K562 (cell line): ENCODE measurements around the gene SIGLEC11. TPM values are rescaled to one million over a fixed set of nuclear protein-coding genes. Genes with fewer than 3 reads are reported as not detected.

ENCODE experiments used
- ATAC-seq: fragments of 200-7000 bp; cut with Tn5 transposase; 3 replicates; pipeline ENCODE4 v1.9.1; 2020; ENCODE audit warnings: moderate library complexity
- BruUV-seq: library from RNA; stranded (reverse); fragments of 400-500 nt; replicated peaks from 2 replicates; lab custom pipeline; 2021; lab: Mats Ljungman, UMichigan
- CTCF ChIA-PET: fragments of 300-600 bp; formaldehyde crosslinking; extraction: SDS; loops from one replicate; lab custom pipeline; 2021; ENCODE audit warnings: low intra/inter-chr PET ratio; lab: Yijun Ruan, JAX
- POLR2A ChIA-PET: fragments of 300-600, 350-650 bp; sonication (Branson Sonifier 250); formaldehyde crosslinking; extraction: SDS; loops from one replicate; lab custom pipeline; 2021; ENCODE audit warnings: antibody characterized with exemption, inconsistent platforms; lab: Yijun Ruan, JAX
- DNase-seq, 4 experiments: peaks; one replicate each; pipeline versions ENCODE4 v3.0.0 to v3.0.0-alpha.2; 2011 to 2018; ENCODE audit warnings: low spot score in 3 of 4, mixed read lengths in 3 of 4; ENCODE audit errors: extremely low read depth in 1 of 4
- FAIRE-seq: peaks from 2 replicates; lab custom pipeline; 2011; peaks lifted over from hg19 to GRCh38; lab: Jason Lieb, UNC
- H2AFZ ChIP-seq: 2 replicates; pipeline ENCODE4 v1.6.0; 2011; ENCODE audit warnings: low read depth, low read length, control low read depth, inconsistent platforms
- H3K27ac ChIP-seq: fragments of 200-600 bp; 3 replicates; pipeline ENCODE4 v1.8.0; 2011; ENCODE audit warnings: low read depth, mild to moderate bottlenecking, control low read depth, inconsistent platforms, low read length, moderate library complexity, mixed read lengths; ENCODE audit errors: extremely low read depth
- H3K27me3 ChIP-seq, 2 experiments: fragments of 300-600 bp in 1 of 2; 2 replicates in 1 of 2; 3 replicates in 1 of 2; pipeline versions ENCODE4 v1.6.0 to v1.8.0; 2011; ENCODE audit warnings: inconsistent platforms in 2 of 2, low read length in 2 of 2, mild to moderate bottlenecking in 1 of 2, mixed read lengths in 1 of 2, moderate library complexity in 1 of 2; ENCODE audit not compliant: control insufficient read depth in 2 of 2, insufficient read depth in 2 of 2
- H3K36me3 ChIP-seq: fragments of 300-600 bp; 3 replicates; pipeline ENCODE4 v1.8.0; 2011; ENCODE audit warnings: mild to moderate bottlenecking, low read length, inconsistent platforms; ENCODE audit not compliant: control insufficient read depth, insufficient read depth
- H3K4me1 ChIP-seq, 2 experiments: fragments of 200-600 bp in 1 of 2; replicated peaks in 1 of 2; 2 replicates in 1 of 2; 3 replicates in 1 of 2; pipeline versions ENCODE4 v1.5.1 to v1.8.0; 2011; ENCODE audit warnings: inconsistent platforms in 2 of 2, low read length in 2 of 2, mild to moderate bottlenecking in 1 of 2, mixed read lengths in 1 of 2, moderate library complexity in 1 of 2; ENCODE audit not compliant: control insufficient read depth in 2 of 2, insufficient read depth in 2 of 2
- H3K4me2 ChIP-seq: 2 replicates; pipeline ENCODE4 v1.6.1; 2011; ENCODE audit warnings: low read length, control low read depth, inconsistent platforms, mixed read lengths; ENCODE audit not compliant: insufficient read depth
- H3K4me3 ChIP-seq: fragments of 200-600 bp; sonication (generic), shearing (Covaris generic); 2 replicates; pipeline ENCODE4 v1.5.1; 2016; ENCODE audit warnings: control low read depth, inconsistent platforms
- H3K79me2 ChIP-seq: fragments of 200-600 bp; 3 replicates; pipeline ENCODE4 v1.8.0; 2011; ENCODE audit warnings: low read length, inconsistent platforms; ENCODE audit not compliant: control insufficient read depth, insufficient read depth
- H3K9ac ChIP-seq, 2 experiments: 2 replicates each; pipeline versions ENCODE4 v1.6.0 to v1.6.1; 2011; ENCODE audit warnings: low read depth in 2 of 2, low read length in 2 of 2, control low read depth in 1 of 2, inconsistent platforms in 1 of 2, mild to moderate bottlenecking in 1 of 2, mixed read lengths in 1 of 2; ENCODE audit not compliant: insufficient read depth in 1 of 2
- H3K9me1 ChIP-seq: one replicate; pipeline ENCODE4 v1.6.0; 2011; ENCODE audit warnings: inconsistent platforms, mild to moderate bottlenecking, low read length, moderate library complexity; ENCODE audit not compliant: control insufficient read depth, insufficient read depth
- H3K9me3 ChIP-seq: replicated peaks from 2 replicates; pipeline ENCODE4 v1.5.1; 2011; ENCODE audit warnings: low read depth, low read length, inconsistent platforms; ENCODE audit not compliant: control insufficient read depth, insufficient read depth
- H4K20me1 ChIP-seq: replicated peaks from 2 replicates; pipeline ENCODE4 v1.6.1; 2011; ENCODE audit warnings: low read length, inconsistent platforms, mixed read lengths; ENCODE audit not compliant: control insufficient read depth, insufficient read depth
- CTCF ChIP-seq, 3 experiments: IDR thresholded peaks in 2 of 3; conservative IDR thresholded peaks in 1 of 3; 2 replicates each; pipeline ENCODE4 v1.5.1; 2011 to 2012; ENCODE audit warnings: low read length in 3 of 3, mild to moderate bottlenecking in 3 of 3, control low read depth in 2 of 3, improper control_type of control experiment in 1 of 3, inconsistent platforms in 1 of 3, low read depth in 1 of 3, mixed read lengths in 1 of 3, moderate library complexity in 1 of 3; ENCODE audit not compliant: insufficient read depth in 2 of 3
- MAX ChIP-seq: sonication (generic); formaldehyde crosslinking; IDR thresholded peaks from 2 replicates; pipeline ENCODE4 v1.9.0; 2022; ENCODE audit warnings: mild to moderate bottlenecking, missing genetic modification reagents
- SREBF2 ChIP-seq: sonication (generic); formaldehyde crosslinking; IDR thresholded peaks from 2 replicates; pipeline ENCODE4 v1.4.0; 2020; ENCODE audit warnings: mild to moderate bottlenecking, missing genetic modification reagents
- ZNF133 ChIP-seq: fragments of 250-450 bp; sonication (Bioruptor Pico); IDR thresholded peaks from 2 replicates; pipeline ENCODE4 v1.4.0; 2020; ENCODE audit warnings: mild to moderate bottlenecking
- WGBS: fragments of 100-300 bp; shearing (Covaris generic); methylation state at CpG from one replicate; pipeline ENCODE4 v1.1.6; 2016; ENCODE audit warnings: low coverage, mixed read lengths; ENCODE audit not compliant: insufficient coverage; ENCODE audit errors: missing lambda C conversion rate; 5-methylcytosine and 5-hydroxymethylcytosine counted together
- in situ Hi-C: fragments of 300-500 bp; cut with MboI; formaldehyde crosslinking; loops from 4 replicates; pipeline ENCODE4 v1.15.0; 2018; ENCODE audit warnings: inconsistent platforms, mixed read lengths
- intact Hi-C: fragments of 100-400 bp; cut with micrococcal nuclease; formaldehyde crosslinking; loops from 2 replicates; pipeline ENCODE4 v1.14.2; 2022
- polyA plus RNA-seq, 8 experiments: library from polyadenylated mRNA; depleted of rRNA in 4 of 8; stranded (reverse) in 5 of 8; unstranded in 3 of 8; fragments of >200 nt; fragmentation: Nextera tagmentation in 2 of 8; fragmentation: Illumina TruSeq in 1 of 8; extraction: Ambion mirVana in 2 of 8; extraction: Trizol in 1 of 8; gene quantifications; 2 replicates each; pipeline versions ENCODE4 v1.2.1 to v1.2.3, GENCODE V29; 2011 to 2014; ENCODE audit warnings: inconsistent platforms in 1 of 8, missing spikeins in 1 of 8
- total RNA-seq, 7 experiments: library from RNA; depleted of rRNA in 6 of 7; stranded (reverse); fragments of >200 nt in 6 of 7; fragmentation: Illumina TruSeq in 2 of 7; extraction: Trizol in 2 of 7; gene quantifications; 2 replicates each; pipeline versions ENCODE4 v1.2.1 to v1.2.3, GENCODE V29; 2011 to 2021; ENCODE audit warnings: low replicate concordance in 1 of 7
- TF ChIP-seq, protein P1 (sequence below): sonication (generic); formaldehyde crosslinking; IDR thresholded peaks from 2 replicates; pipeline ENCODE4 v1.9.0; 2022; ENCODE audit warnings: mild to moderate bottlenecking, missing genetic modification reagents

SIGLEC11 gene
- total and polyA plus RNA-seq, 9 of the 15 experiments (the other 6 are each of a cell fraction or from before 2014, with no cell fraction given), result not detected

DNA sequence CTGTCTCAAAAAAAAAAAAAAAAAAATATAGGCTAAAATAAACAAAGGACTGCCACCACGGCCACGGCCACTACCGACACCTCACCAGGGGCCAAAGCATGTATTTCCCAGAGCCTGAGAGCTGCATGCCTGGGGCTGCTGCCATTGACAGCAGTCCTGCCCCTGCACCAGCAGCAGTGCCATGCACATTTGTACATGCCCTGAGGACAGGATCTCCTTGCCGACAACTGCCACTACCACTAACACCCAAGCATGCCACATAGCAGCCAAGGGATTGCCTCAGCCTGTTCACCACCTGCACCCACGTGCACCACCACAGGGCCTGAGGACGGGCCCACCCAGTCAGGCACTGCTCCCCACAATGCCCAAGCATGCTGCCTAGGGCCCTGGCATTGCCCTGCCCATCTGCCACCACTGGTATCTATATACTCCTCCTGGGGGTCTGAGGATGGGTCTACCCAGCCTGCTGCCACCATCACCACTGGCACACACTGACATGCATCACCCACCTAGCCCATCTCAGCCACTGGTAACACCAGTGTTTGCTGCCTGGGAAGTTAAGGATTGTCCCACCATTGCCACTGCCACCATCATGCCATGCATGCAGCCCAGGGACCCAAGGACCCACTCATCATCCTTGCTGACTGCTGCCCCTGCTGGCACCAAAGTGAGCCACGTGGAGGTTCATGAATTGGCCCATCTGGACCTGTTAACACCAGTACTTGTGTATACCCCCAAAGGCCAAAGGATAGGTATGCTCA is 21.1 kb downstream of the SIGLEC11 start:
- Histone ChIP-seq H3K9me3 (no peaks in the 10 kb centered on the region), H3K36me3 (no peaks in the 10 kb centered on the region), H2AFZ (no peak overlapping the region), H3K27ac (no peak overlapping the region), H3K4me2 (no peak overlapping the region), H3K9ac (peak overlapping the region in 1 of 2 experiments; percentile 23; a peak in 1 of 4 replicates), H3K79me2 (no peaks in the 10 kb centered on the region), H3K4me1 (peaks cover 8 to 11% of the 10 kb centered on the region in 2 experiments; a peak in 3 of 5 replicates), H3K9me1 (no peaks in the 10 kb centered on the region), H3K27me3 (no peaks in the 10 kb centered on the region), H3K4me3 (no peak overlapping the region), H4K20me1 (no peaks in the 10 kb centered on the region)
- in situ Hi-C loops, result loop anchor here (5.0 to 10.0 kb wide), 2 partner anchors 37 to 155 kb away; no protein-coding TSS in a partner anchor
- 63% methylated on average over 5 of the region's 7 CpGs for WGBS
- DNase-seq (no peak), FAIRE-seq (no peak), ATAC-seq (no peak)
- ChIA-PET CTCF (no interaction called here), POLR2A (no interaction called here)
- TF ChIP-seq ZNF133 (no peak), CTCF (IDR thresholded peaks at IDR 0.05 in 2 of 3, conservative IDR thresholded peaks at IDR 0.05 in 1 of 3; ENCODE audit: insufficient read depth in 2 of 3, low read depth in 1 of 3, low read length in 3 of 3) (peak in 2 of 3 experiments; percentile 7 to 40; a peak in 2 of 6 replicates), SREBF2 (CRISPR knock-in tag) (no peak), MAX (CRISPR knock-in tag) (peak; percentile 51; the same call in 1 of the 2 replicates)
- TF ChIP-seq, protein P1, sequence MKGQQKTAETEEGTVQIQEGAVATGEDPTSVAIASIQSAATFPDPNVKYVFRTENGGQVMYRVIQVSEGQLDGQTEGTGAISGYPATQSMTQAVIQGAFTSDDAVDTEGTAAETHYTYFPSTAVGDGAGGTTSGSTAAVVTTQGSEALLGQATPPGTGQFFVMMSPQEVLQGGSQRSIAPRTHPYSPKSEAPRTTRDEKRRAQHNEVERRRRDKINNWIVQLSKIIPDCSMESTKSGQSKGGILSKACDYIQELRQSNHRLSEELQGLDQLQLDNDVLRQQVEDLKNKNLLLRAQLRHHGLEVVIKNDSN (CRISPR knock-in tag), result peak; percentile 8; the same call in 1 of the 2 replicates
- intact Hi-C loops, result no loop called here
- no TSS peak for BruUV-seq
